HG02571 (cell line): ENCODE data around the gene OTP.

Experiments
- ATAC-seq: cut with Tn5 transposase; IDR thresholded peaks from one replicate; pipeline ENCODE4 v1.9.1; 2021; ENCODE audit warnings: mild to moderate bottlenecking, moderate library complexity; ENCODE audit not compliant: unreplicated experiment

The OTP gene

GRCh38 chr5:77637998-77638762 lies at the start of gene OTP:
Gene OTP, minus strand, starts transcription at chr5:77638713. Its CDS starts 164 bp downstream, at chr5:77638549.
- no peak for ATAC-seq

GRCh38 chr5:77683171-77683732 lies 44.7 kb upstream of the OTP start:
- no peak for ATAC-seq

- ATAC-seq, result no peak
These were observed 32.0 kb upstream of the OTP start for GRCh38 chr5:77670526-77670925.

- no peak for ATAC-seq
These were observed 31.2 kb upstream of the OTP start for GRCh38 chr5:77669677-77670076.

- ATAC-seq, result no peak
These were observed 24.8 kb upstream of the OTP start for GRCh38 chr5:77663090-77663863.

GRCh38 chr5:77662635-77663034 lies 24.1 kb upstream of the OTP start:
- no peak for ATAC-seq

GRCh38 chr5:77658662-77659061 lies 20.1 kb upstream of the OTP start:
- no peak for ATAC-seq

- ATAC-seq, result no peak
These were observed 12.8 kb upstream of the OTP start for GRCh38 chr5:77651343-77651742.

GRCh38 chr5:77650686-77651085 lies 12.2 kb upstream of the OTP start:
- no peak for ATAC-seq

- ATAC-seq, result no peak
These were observed 11.3 kb upstream of the OTP start for GRCh38 chr5:77649776-77650175.

GRCh38 chr5:77645995-77646639 lies 7.6 kb upstream of the OTP start:
- no peak for ATAC-seq

GRCh38 chr5:77645158-77645994 lies 6.9 kb upstream of the OTP start:
- no peak for ATAC-seq

- ATAC-seq, result no peak
These were observed 6.1 kb upstream of the OTP start for GRCh38 chr5:77644371-77645157.

- ATAC-seq, result no peak
These were observed 5.3 kb upstream of the OTP start for GRCh38 chr5:77643654-77644370.

GRCh38 chr5:77642738-77643653 lies 4.5 kb upstream of the OTP start:
- no peak for ATAC-seq

GRCh38 chr5:77641963-77642737 lies 3.6 kb upstream of the OTP start:
- ATAC-seq, result no peak

GRCh38 chr5:77641397-77641943 lies 3.0 kb upstream of the OTP start:
- no peak for ATAC-seq
